Breast epithelium (tissue), 4 donors: ENCODE measurements around the gene TMEM266. TPM values are rescaled to one million over a fixed set of nuclear protein-coding genes. Genes with fewer than 3 reads are reported as not detected.

Experiments used
- DNase-seq, 2 donors: peaks; one replicate each; pipeline ENCODE4 v3.0.0-alpha.2; 2019; ENCODE audit warnings: low spot score in 2 of 2
- H3K27ac ChIP-seq, 2 donors: fragments of 200-600 bp; sonication (generic) in 1 of 2; one replicate each; pipeline ENCODE4 v1.5.1; 2016 to 2019; ENCODE audit warnings: mild to moderate bottlenecking in 1 of 2
- H3K27me3 ChIP-seq, 2 donors: fragments of 200-600 bp; sonication (generic) in 1 of 2; one replicate each; pipeline versions ENCODE4 v1.5.1 to v1.6.0; 2017 to 2019; ENCODE audit warnings: control low read depth in 1 of 2, mild to moderate bottlenecking in 1 of 2
- H3K36me3 ChIP-seq: fragments of 200-600 bp; one replicate; pipeline ENCODE4 v1.5.1; 2019
- H3K4me1 ChIP-seq, 2 donors: fragments of 200-600 bp; sonication (generic); one replicate each; pipeline ENCODE4 v1.5.1; 2016 to 2019; ENCODE audit warnings: control low read depth in 1 of 2
- H3K4me3 ChIP-seq, 3 donors: fragments of 200-600 bp; sonication (generic); 1 replicate in 2 of 3; 2 replicates in 1 of 3; pipeline ENCODE4 v1.5.1; 2016 to 2019; ENCODE audit warnings: mild to moderate bottlenecking in 3 of 3, moderate library complexity in 2 of 3
- H3K9me3 ChIP-seq, 2 donors: fragments of 200-600 bp; sonication (generic) in 1 of 2; one replicate each; pipeline ENCODE4 v1.5.1; 2016 to 2019; ENCODE audit warnings: control low read depth in 1 of 2
- POLR2A ChIP-seq: fragments of 450-650 bp; IDR thresholded peaks from one replicate; pipeline ENCODE4 v1.6.1; 2016; ENCODE audit warnings: antibody characterized with exemption, mild to moderate bottlenecking, moderate library complexity
- POLR2AphosphoS5 ChIP-seq, 3 donors: sonication (generic); formaldehyde crosslinking; IDR thresholded peaks; one replicate each; pipeline ENCODE4 v1.6.1; 2017; ENCODE audit warnings: antibody characterized with exemption in 3 of 3
- intact Hi-C: fragments of 100-400 bp; cut with DNase I; formaldehyde crosslinking; loops from one replicate; pipeline ENCODE4 v1.15.1; 2023; ENCODE audit warnings: low total_unique reads
- total RNA-seq, 3 donors: library from RNA; depleted of rRNA; stranded (reverse); fragments of >200 nt; gene quantifications; one replicate each; pipeline ENCODE4 v1.1.0, GENCODE V29; 2016
- TF ChIP-seq, protein P1 (sequence below), 3 donors: fragments of 450-650 bp; IDR thresholded peaks; one replicate each; pipeline ENCODE4 v1.5.1; 2016 to 2017; ENCODE audit warnings: antibody characterized with exemption in 3 of 3, mild to moderate bottlenecking in 3 of 3, moderate library complexity in 3 of 3

The TMEM266 gene
- total RNA-seq, 3 donors from 2014 or later = 0.29 to 0.32 TPM; not detected in 1

DNA sequence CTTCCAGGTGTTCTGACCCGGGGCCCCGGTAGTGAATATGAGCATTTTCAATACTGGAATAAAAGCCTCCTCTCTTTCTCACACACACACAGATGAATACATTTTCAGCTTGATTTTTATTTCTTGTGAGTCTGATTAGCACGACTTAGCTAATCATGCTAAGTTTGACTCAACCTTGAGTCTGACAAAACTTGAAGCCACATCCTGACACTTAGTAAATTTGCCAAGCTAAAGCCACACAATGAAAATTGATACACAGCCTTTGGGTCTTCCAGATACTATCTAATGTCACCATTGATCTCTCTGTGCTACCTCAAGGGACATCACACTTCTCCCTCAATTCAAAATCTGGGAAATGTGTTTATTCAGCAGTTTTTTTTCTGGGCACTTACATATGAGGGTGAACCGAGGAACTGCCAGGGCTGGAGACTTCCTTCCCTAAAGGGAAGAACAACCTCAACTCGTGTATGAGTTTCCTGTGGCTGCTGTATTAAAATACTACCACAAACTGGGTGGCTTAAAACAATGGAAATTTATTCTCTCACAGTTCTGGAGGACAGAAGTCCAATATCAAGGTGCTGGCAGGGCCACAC, 18.6 kb downstream of the TMEM266 start:
- DNase-seq = no peak
- no peaks in the 10 kb centered on the region for H3K4me1 ChIP-seq
- no peak overlapping the region for H3K4me3 ChIP-seq
- no peaks in the 10 kb centered on the region for H3K36me3 ChIP-seq
- no peaks in the 10 kb centered on the region for H3K9me3 ChIP-seq
- H3K27ac ChIP-seq = no peak overlapping the region
- intact Hi-C loops = no loop called here
- no peak for TF ChIP-seq POLR2AphosphoS5 (IDR thresholded peaks at IDR 0.05)
- no peak for TF ChIP-seq POLR2A
- TF ChIP-seq, protein P1, sequence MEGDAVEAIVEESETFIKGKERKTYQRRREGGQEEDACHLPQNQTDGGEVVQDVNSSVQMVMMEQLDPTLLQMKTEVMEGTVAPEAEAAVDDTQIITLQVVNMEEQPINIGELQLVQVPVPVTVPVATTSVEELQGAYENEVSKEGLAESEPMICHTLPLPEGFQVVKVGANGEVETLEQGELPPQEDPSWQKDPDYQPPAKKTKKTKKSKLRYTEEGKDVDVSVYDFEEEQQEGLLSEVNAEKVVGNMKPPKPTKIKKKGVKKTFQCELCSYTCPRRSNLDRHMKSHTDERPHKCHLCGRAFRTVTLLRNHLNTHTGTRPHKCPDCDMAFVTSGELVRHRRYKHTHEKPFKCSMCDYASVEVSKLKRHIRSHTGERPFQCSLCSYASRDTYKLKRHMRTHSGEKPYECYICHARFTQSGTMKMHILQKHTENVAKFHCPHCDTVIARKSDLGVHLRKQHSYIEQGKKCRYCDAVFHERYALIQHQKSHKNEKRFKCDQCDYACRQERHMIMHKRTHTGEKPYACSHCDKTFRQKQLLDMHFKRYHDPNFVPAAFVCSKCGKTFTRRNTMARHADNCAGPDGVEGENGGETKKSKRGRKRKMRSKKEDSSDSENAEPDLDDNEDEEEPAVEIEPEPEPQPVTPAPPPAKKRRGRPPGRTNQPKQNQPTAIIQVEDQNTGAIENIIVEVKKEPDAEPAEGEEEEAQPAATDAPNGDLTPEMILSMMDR (IDR thresholded peaks at IDR 0.05) = no peak
- no peaks in the 10 kb centered on the region for H3K27me3 ChIP-seq

DNA sequence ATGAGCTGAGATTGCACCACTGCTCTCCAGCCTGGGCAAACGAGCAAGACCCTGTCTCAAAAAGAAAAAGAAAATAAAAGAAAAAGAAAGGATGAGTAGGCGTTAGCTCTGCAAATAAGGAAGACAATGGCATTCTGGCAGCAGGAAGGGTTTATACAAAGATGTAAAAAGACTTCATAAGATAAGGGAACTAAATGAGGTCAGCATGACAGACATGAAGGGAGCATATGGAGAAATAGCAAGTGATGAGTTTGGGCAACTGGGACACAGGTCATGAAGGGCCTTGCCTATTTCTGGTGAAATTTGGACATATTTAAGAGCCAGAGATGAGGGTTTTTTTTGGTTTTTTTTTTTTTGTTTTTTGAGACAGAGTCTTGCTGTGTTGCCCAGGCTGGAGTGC, 24.5 kb downstream of the TMEM266 start:
- Histone ChIP-seq H3K36me3 (no peaks in the 10 kb centered on the region), H3K4me3 (no peak overlapping the region), H3K27ac (no peak overlapping the region), H3K4me1 (no peaks in the 10 kb centered on the region), H3K27me3 (no peaks in the 10 kb centered on the region), H3K9me3 (no peaks in the 10 kb centered on the region)
- intact Hi-C loops = no loop called here
- no peak for TF ChIP-seq POLR2AphosphoS5 (IDR thresholded peaks at IDR 0.05)
- no peak for DNase-seq

DNA sequence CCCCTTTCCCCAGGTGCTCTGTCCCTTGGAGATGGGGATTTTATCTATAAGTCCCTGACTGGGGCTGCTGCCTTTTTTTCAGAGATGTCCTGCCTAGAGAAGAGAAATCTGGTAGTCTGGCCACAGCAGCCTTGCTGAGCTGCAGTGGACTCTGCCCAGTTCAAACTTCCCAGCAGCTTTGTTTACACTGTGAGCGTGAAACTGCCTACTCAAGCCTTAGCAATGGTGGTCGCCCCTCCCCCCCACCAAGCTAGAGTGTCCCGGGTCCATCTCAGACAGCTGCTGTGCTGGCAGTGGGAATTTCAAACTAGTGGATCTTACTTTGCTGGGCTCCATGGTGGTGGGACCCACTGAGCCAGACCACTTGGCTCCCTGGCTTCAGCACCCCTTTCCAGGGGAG, 38.9 kb downstream of the TMEM266 start:
- intact Hi-C loops = no loop called here
- Histone ChIP-seq H3K27ac (no peak overlapping the region), H3K27me3 (no peaks in the 10 kb centered on the region)

DNA sequence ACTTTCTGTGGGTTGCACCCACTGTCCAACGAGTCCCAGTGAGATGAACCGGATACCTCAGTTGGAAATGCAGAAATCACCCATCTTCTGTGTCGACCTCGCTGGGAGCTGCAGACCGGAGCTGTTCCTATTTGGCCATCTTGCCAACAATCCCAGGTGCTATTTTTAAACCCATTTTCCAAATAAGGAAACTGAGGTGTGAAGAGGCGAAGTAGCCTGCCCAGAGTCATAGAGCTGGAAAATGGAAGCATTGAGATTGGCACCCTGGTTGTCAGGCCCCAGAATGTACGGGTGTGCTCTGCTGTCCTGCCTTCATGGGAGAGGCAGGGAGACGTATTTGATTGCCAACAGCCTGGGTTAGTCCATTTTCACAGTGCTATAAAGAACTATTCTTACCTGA, 39.6 kb downstream of the TMEM266 start:
- no peak for DNase-seq
- TF ChIP-seq POLR2AphosphoS5 (IDR thresholded peaks at IDR 0.05) (no peak), POLR2A (no peak)
- TF ChIP-seq, protein P1 (IDR thresholded peaks at IDR 0.05) = no peak
- no peaks in the 10 kb centered on the region for H3K9me3 ChIP-seq
- H3K27ac ChIP-seq = no peak overlapping the region
- no peaks in the 10 kb centered on the region for H3K4me1 ChIP-seq
- intact Hi-C loops = no loop called here
- no peaks in the 10 kb centered on the region for H3K36me3 ChIP-seq
- H3K4me3 ChIP-seq = no peak overlapping the region
- H3K27me3 ChIP-seq = no peaks in the 10 kb centered on the region

More for the DNA sequence above, 38.9 kb downstream of the TMEM266 start:
- H3K4me3 ChIP-seq = no peak overlapping the region
- TF ChIP-seq, protein P1 (IDR thresholded peaks at IDR 0.05) = no peak
- no peak for TF ChIP-seq POLR2A
- no peak for TF ChIP-seq POLR2AphosphoS5 (IDR thresholded peaks at IDR 0.05)
- no peak for DNase-seq
- no peaks in the 10 kb centered on the region for H3K9me3 ChIP-seq
- H3K36me3 ChIP-seq = no peaks in the 10 kb centered on the region
- no peaks in the 10 kb centered on the region for H3K4me1 ChIP-seq

DNA sequence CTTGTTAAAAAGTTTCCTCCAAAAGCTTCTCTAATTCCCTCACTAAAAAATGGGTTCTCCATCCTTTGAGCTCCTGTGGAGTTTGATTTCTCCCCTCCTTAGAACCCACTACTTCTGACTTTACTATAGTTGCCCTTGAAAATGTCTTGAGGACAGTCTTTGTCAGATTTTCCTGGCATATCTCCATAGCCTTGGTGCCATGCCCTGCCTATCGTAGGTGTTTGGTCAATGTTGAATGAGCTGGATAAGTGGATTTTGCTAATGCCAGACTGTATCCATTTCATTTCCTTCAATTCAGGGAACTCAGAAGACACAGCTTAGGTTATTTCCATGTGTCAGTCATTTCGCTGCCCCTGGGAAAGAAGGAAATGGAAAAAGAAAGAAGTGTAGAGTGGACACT, 40.6 kb downstream of the TMEM266 start:
- intact Hi-C loops = no loop called here
- no peaks in the 10 kb centered on the region for H3K4me1 ChIP-seq

More for the DNA sequence above, 40.6 kb downstream of the TMEM266 start:
- Histone ChIP-seq H3K9me3 (no peaks in the 10 kb centered on the region), H3K4me3 (no peak overlapping the region), H3K27ac (no peak overlapping the region), H3K36me3 (no peaks in the 10 kb centered on the region), H3K27me3 (no peaks in the 10 kb centered on the region)
- DNase-seq = no peak
- TF ChIP-seq POLR2A = no peak
- TF ChIP-seq POLR2AphosphoS5 (IDR thresholded peaks at IDR 0.05) = no peak
- TF ChIP-seq, protein P1 (IDR thresholded peaks at IDR 0.05) = no peak
